Upper lobe of left lung (tissue), 6 donors: ENCODE measurements around the gene PARP16. TPM values are rescaled to one million over a fixed set of nuclear protein-coding genes. Genes with fewer than 3 reads are reported as not detected.
"Not testable (repeated sequence)": the region's sequence is repeated elsewhere in the genome, so short reads cannot be mapped to it uniquely, and the experiment has no call there.

ENCODE experiments used
- ATAC-seq, 2 donors: fragments of 200-7000 bp; cut with Tn5 transposase; one replicate each; pipeline ENCODE4 v1.9.1; 2022; ENCODE audit warnings: mild to moderate bottlenecking in 2 of 2, moderate library complexity in 2 of 2; ENCODE audit not compliant: low FRiP score in 2 of 2
- DNase-seq, 2 donors: peaks; one replicate each; pipeline ENCODE4 v3.0.0-alpha.2; 2019 to 2020
- H3K27ac ChIP-seq, 4 donors: fragments of 200-600 bp; sonication (generic); one replicate each; pipeline ENCODE4 v1.5.1; 2016 to 2019
- H3K27me3 ChIP-seq, 4 donors: fragments of 200-600 bp; sonication (generic); one replicate each; pipeline ENCODE4 v1.5.1; 2017 to 2019
- H3K36me3 ChIP-seq, 4 donors: fragments of 200-600 bp; sonication (generic); one replicate each; pipeline ENCODE4 v1.5.1; 2016 to 2019
- H3K4me1 ChIP-seq, 4 donors: fragments of 200-600 bp; sonication (generic); one replicate each; pipeline ENCODE4 v1.5.1; 2018 to 2019
- H3K4me3 ChIP-seq, 4 donors: fragments of 200-600 bp; sonication (generic); one replicate each; pipeline ENCODE4 v1.5.1; 2017 to 2019; ENCODE audit warnings: mild to moderate bottlenecking in 2 of 4, moderate library complexity in 1 of 4
- H3K9me3 ChIP-seq, 4 donors: fragments of 200-600 bp; sonication (generic); one replicate each; pipeline ENCODE4 v1.5.1; 2018 to 2019
- CTCF ChIP-seq, 6 experiments: fragments of 450-650 bp in 4 of 6; fragments of 200-600 bp in 2 of 6; sonication (generic) in 2 of 6; IDR thresholded peaks; one replicate each; pipeline ENCODE4 v1.5.1; 2016 to 2019; ENCODE audit warnings: antibody characterized with exemption in 6 of 6
- EP300 ChIP-seq, 4 donors: sonication (generic); formaldehyde crosslinking; IDR thresholded peaks; one replicate each; pipeline ENCODE4 v1.5.1; 2017; ENCODE audit warnings: antibody characterized with exemption in 4 of 4, control low read depth in 2 of 4
- POLR2A ChIP-seq, 4 donors: fragments of 450-650 bp; IDR thresholded peaks; one replicate each; pipeline ENCODE4 v1.5.1; 2016 to 2017; ENCODE audit warnings: antibody characterized with exemption in 4 of 4, mild to moderate bottlenecking in 2 of 4
- POLR2AphosphoS5 ChIP-seq, 2 donors: sonication (generic); formaldehyde crosslinking; IDR thresholded peaks; one replicate each; pipeline ENCODE4 v1.5.1; 2017; ENCODE audit warnings: antibody characterized with exemption in 2 of 2
- WGBS, 2 donors: methylation state at CpG; one replicate each; pipeline ENCODE4 v1.1.5; 2017 to 2018; 5-methylcytosine and 5-hydroxymethylcytosine counted together
- total RNA-seq, 6 donors: library from RNA; depleted of rRNA in 4 of 6; stranded (reverse); fragments of >200 nt in 4 of 6; gene quantifications; one replicate each; pipeline versions ENCODE4 v1.1.0 to v1.2.1, GENCODE V29; 2016 to 2021
- donor health status: DM: no; HTN: no; CAD: no; lungs with moderate emphysema.
- donor health status: DM: no; HTN: yes; CAD: no; lungs with severe emphysema.

PARP16 gene
- total RNA-seq, 6 donors from 2014 or later: 6.3 to 20.6 (median 7.9) TPM

GRCh38 chr15:65231306-65231705 is 55.4 kb downstream of the PARP16 start:
- Histone ChIP-seq H3K4me3 (no peak overlapping the region), H3K9me3 (no peaks in the 10 kb centered on the region), H3K36me3 (no peaks in the 10 kb centered on the region), H3K27ac (no peak overlapping the region), H3K27me3 (no peaks in the 10 kb centered on the region), H3K4me1 (no peaks in the 10 kb centered on the region)
- DNase-seq: no peak
- no peak for ATAC-seq
- WGBS, 2 donors: 90 to 93% methylated on average over 10 of the region's 10 CpGs
- TF ChIP-seq POLR2AphosphoS5 (IDR thresholded peaks at IDR 0.05): no peak
- TF ChIP-seq POLR2A (IDR thresholded peaks at IDR 0.05): no peak
- no peak for TF ChIP-seq CTCF (IDR thresholded peaks at IDR 0.05)
- TF ChIP-seq EP300 (IDR thresholded peaks at IDR 0.05): no peak

DNA sequence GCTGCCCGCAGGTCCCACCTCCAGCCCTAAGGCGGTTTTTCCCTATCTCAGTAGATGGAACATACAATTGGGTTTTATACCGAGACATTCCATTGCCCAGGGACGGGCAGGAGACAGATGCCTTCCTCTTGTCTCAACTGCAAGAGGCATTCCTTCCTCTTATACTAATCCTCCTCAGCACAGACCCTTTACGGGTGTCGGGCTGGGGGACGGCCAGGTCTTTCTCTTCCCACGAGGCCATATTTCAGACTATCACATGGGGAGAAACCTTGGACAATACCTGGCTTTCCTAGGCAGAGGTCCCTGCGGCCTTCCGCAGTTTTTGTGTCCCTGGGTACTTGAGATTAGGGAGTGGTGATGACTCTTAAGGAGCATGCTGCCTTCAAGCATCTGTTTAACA is 59.8 kb downstream of the PARP16 start:
- not testable (repeated sequence) for H3K27me3 ChIP-seq, DNase-seq, H3K9me3 ChIP-seq, ATAC-seq, H3K36me3 ChIP-seq, H3K4me3 ChIP-seq, H3K27ac ChIP-seq, H3K4me1 ChIP-seq
- 79% methylated on average over 3 of the region's 10 CpGs; no CpG with 5 or more reads in 1 of the 2 donors for WGBS, 2 donors

DNA sequence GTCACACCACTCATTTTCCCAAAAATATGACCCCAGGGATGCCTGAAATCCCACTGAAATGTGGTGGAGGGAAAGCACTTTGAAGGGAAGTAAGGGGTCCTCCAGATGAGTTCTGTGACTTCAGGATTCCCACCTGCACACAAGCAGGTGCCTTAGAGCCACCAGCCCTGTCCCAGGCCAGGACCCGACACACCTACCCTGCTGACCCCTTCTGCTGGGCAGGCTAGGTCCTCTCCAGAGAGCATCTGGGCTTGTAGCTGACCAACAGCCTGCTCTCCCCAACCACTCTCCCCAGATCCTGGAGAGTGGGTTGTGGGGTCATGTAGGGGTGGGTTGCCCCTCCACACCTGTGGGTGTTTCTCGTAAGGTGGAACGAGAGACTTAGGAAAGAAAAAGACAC is 60.5 kb downstream of the PARP16 start:
- TF ChIP-seq POLR2A (IDR thresholded peaks at IDR 0.05) (no peak), POLR2AphosphoS5 (IDR thresholded peaks at IDR 0.05) (no peak), EP300 (IDR thresholded peaks at IDR 0.05) (no peak), CTCF (IDR thresholded peaks at IDR 0.05) (no peak)
- H3K4me3 ChIP-seq: no peak overlapping the region
- no peaks in the 10 kb centered on the region for H3K9me3 ChIP-seq
- ATAC-seq (no peak), DNase-seq (no peak)
- 100% methylated on average over 2 to 3 of the region's 3 CpGs for WGBS, 2 donors
- H3K27me3 ChIP-seq: no peaks in the 10 kb centered on the region
- H3K4me1 ChIP-seq: no peaks in the 10 kb centered on the region
- no peaks in the 10 kb centered on the region for H3K36me3 ChIP-seq
- no peak overlapping the region for H3K27ac ChIP-seq

DNA sequence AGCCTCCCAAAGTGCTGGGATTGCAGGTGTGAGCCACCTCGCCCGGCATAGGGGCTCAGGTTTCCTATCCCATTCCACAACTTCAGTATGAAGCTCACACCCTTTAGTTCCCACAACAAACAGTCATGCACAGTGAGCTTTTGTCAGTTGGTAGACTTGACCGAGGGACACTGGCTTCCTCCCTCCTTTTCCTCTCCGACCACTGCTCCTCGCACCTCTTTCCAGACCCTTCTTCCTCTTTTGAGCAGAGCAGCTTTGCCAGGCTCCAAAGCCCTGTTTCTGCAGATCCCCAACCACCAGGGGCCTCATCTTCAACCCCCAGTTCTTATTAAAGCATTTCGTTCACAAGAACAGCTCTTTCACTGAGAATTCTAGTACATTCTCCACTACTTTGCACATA is 62.7 kb downstream of the PARP16 start:
- TF ChIP-seq EP300 (IDR thresholded peaks at IDR 0.05) (no peak), CTCF (IDR thresholded peaks at IDR 0.05) (no peak), POLR2A (IDR thresholded peaks at IDR 0.05) (no peak), POLR2AphosphoS5 (IDR thresholded peaks at IDR 0.05) (no peak)
- no peak for ATAC-seq
- WGBS, 2 donors: 82 to 86% methylated on average over 6 of the region's 6 CpGs
- no peaks in the 10 kb centered on the region for H3K36me3 ChIP-seq
- no peak overlapping the region for H3K27ac ChIP-seq
- no peaks in the 10 kb centered on the region for H3K27me3 ChIP-seq
- H3K9me3 ChIP-seq: no peaks in the 10 kb centered on the region
- no peak for DNase-seq
- H3K4me1 ChIP-seq: no peaks in the 10 kb centered on the region
- no peak overlapping the region for H3K4me3 ChIP-seq

DNA sequence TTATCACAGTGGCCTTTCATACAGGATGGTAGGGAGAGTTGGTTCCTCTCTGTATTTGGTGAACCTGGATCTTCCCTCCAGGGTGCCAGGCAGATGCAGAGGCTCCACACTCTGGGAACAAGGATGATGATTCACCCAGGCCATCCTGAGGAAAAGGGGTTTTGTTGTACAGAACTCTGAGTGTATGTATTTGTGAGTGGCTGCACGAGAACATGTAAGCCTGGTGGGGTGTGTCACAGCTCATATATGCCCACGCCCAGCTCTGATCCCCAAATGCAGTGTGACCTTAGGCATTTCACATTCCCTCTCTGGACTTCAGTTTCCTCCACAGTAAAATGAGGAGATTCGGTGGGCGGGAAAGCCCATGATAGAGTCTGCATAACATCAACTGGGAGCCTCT is 63.8 kb downstream of the PARP16 start:
- Histone ChIP-seq H3K27me3 (no peaks in the 10 kb centered on the region), H3K9me3 (no peaks in the 10 kb centered on the region), H3K36me3 (no peaks in the 10 kb centered on the region), H3K27ac (no peak overlapping the region), H3K4me1 (no peaks in the 10 kb centered on the region), H3K4me3 (no peak overlapping the region)
- ATAC-seq: no peak
- TF ChIP-seq POLR2AphosphoS5 (IDR thresholded peaks at IDR 0.05) (no peak), CTCF (IDR thresholded peaks at IDR 0.05) (no peak), EP300 (IDR thresholded peaks at IDR 0.05) (no peak), POLR2A (IDR thresholded peaks at IDR 0.05) (no peak)
- DNase-seq: no peak
- 93 to 96% methylated on average over 4 of the region's 4 CpGs for WGBS, 2 donors
